Stimulated activated CD4-positive, alpha-beta T cell treated with anti-CD3 and anti-CD28 coated beads, Interleukin-1b, Interleukin-23, amount 100 ng/mL, for 24 hours (primary cell): Measurements from ENCODE around the gene NCOA5.

Experiments
- DNase-seq, 4 experiments: peaks; one replicate each; pipeline ENCODE4 v3.0.0-alpha.2; 2020; ENCODE audit warnings: low read depth in 4 of 4, low spot score in 1 of 4

NCOA5 gene

GRCh38 chr20:46089417-46090388 lies at the start of gene NCOA5:
NCOA5 (minus strand) TSS chr20:46089962; CDS start chr20:46079424, 10,538 bp downstream.
- DNase-seq = peak; percentile 75 to 93 (median 86)

DNA sequence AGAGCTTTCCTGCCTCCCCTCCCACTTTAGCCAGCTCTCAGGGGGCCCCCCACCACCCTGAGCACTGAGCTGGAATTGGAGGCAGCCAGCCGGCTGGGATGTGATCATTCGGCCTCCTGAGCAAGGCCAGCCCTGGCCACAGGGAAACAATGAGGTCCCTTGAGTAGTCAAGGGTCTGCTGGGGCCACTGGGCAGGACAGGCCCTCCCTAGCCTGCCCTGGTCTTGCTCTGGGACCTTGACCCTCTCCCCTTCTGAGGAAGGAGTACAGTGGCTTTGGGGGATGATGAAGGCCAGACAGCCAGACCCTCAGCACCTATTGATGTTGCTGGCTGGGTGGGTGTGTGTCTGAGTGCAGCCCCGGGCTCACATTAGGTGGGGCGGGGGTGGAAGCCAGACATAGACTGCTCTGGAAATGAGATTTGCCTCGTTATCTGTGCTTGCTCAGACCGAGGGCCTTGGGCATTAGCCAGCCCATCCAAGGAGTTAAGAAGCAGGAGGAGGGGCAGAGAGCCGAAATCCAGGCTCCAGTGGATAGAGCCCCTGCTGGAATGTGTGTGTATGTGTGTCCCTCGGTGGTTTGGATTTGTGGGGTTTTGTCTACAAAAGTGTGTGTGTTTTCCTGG lies 49.6 kb upstream of the NCOA5 start:
- DNase-seq = no peak

DNA sequence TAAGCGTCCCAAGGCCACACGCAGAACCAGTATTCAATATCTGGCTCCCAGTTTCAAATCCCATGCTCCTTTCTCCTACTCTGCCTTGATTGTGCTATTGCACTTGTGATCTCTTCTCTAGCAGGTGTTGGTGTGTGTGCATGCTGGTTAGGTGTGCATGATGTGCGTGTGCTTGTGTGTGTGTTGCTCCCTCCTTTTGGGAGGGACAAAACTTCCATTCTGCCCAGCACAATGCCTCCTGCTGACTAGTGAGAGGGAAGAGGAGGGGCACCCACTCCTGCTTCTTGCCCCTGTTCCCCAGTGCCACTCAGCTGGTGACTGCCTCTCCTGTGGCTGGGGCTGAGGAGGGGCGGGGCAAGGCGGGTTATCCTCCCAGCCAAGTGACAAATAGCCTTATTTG lies 48.1 kb upstream of the NCOA5 start:
- no peak for DNase-seq

GRCh38 chr20:46135856-46136633 lies 46.3 kb upstream of the NCOA5 start:
- DNase-seq = no peak

DNA sequence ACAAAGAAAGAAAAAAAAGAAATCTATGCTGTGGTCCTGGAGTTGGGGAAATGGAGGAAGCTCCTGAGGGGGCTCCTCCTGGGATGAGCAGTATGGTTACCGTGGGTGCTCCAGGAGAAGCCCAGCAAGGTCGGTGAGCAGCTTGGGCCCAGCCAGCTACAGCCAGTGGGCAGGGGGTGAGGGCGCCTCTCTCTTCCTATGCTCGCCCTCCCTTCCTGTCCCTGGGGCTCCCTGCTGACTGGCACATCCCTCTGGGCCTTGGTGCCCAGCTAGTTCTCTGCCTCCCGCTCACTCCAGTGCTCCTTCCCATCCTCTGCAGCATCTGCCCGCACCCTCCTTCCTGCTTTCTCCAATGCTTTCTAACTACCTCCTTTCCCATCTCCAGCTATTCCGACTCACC lies 45.0 kb upstream of the NCOA5 start:
- DNase-seq = no peak

DNA sequence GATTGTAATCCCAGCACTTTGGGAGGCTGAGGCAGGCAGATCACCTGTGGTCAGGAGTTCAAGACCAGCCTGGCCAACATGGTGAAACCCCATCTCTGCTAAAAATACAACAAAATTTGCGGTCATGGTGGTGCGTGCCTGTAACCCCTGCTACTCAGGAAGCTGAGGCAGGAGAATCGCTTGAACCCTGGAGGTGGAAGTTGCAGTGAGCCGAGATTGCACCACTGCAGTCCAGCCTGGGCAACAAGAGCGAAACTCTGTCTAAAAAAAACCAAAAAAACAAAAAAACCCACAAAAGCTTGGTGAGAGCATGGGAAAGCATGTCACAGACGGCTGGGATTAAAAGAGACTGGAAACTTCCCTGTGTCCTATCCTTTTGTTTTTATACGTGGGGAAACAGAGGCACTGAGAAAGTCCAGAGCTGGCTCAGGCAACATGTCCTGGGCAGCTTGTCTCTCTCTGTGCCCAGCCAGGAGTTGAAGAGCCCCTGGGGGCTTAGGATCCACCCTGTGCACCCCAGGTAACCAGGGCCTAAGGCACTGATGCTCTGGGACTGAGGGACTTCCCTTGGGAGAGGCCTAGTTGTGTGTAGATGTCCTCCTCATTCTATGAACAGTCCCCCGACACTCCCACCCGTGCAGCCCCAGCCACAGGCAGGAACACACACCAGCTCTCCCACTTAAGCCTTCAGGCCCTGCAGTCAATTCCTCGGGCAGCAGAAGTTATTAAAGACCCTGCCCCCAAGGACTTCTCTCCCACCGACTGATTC lies 44.3 kb upstream of the NCOA5 start:
- DNase-seq = no peak

- peak in 3 of 4 experiments; percentile 30 to 43 (median 43) for DNase-seq
Observed at GRCh38 chr20:46132705-46133120, 43.0 kb upstream of the NCOA5 start.

DNA sequence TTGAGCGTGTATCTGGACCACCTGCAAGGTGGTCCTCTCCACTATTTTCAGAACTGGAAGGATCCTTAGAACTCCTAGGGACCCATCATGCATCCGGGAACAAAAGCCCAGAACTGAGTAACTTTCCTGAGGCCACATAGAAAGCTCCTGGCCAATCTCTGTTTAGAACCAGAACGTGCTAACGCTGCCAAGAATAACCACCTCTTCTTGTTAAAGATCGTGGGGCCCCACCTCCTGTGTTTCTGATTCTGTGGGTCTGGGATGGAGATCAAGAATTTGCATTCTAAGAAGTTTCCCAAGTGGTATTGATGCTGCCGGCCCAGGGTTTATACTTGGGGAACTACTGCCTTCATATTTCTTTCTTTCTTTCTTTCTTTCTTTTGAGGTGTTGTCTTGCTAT lies 41.6 kb upstream of the NCOA5 start:
- DNase-seq = no peak

- no peak for DNase-seq
Observed at GRCh38 chr20:46130534-46130933, 40.8 kb upstream of the NCOA5 start.

DNA sequence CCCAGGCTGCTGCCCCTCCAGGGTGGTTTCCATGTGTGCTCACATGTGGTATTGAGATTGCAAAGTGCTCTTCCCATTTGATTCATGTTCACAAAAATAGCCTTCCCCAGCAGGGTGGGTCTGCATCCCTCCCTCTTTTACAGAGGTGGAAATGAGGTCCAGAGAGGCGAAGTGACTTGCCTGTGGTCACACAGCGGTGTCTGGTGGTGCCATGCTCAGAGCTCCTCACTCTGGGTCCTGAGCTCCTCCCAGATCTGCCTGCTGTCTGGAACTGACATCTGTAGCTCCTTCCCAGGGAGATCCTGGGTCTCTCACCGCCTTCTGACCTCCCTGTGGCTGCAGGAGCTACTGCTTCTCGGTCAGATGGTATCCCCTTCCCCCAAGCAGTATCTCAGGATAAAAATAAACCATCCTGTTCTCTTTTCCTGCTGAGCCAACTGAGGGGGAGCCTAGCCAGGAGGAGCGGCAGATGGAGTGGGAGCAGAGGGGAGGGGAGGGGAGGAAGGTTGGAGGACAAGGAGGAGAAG lies 40.3 kb upstream of the NCOA5 start:
- DNase-seq = no peak

DNA sequence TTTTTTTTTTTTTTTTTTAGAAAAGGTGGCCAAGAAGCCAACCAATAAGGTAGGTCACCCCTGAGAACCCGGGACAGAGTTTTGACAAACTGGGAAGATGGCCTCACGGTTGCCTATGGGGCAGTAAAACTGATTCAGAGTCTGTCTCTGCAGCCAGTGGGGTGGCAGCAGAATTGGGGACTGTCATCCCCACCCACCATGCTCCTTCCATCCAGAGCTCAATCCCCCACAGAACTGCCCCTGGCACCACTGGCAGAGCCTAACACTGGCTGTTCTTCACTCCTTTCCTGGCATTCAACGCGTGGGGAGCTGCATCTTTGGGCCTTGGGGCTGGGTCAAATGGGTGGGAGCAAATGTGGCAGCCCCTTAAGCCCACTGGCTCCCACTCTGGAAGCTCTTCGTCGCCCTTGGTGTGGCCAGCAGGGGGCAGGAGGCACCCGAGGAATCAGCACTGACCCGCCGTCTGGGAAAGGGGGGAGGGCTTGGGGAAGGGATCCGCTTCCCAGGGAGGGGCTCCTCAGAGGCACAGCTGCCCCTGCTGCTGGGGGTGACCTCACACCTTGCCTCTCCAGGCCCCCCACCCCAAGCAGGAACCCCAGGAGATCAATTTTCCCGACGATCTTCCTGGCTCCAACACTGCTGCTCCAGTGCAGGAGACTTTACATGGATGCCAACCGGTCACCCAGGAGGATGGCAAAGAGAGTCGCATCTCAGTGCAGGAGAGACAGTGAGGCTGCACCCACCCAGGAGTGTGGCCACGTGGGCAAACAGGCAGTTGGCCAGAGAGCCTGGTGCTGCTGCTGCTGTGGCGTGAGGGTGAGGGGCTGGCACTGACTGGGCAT lies 38.8 kb upstream of the NCOA5 start:
- no peak for DNase-seq

DNA sequence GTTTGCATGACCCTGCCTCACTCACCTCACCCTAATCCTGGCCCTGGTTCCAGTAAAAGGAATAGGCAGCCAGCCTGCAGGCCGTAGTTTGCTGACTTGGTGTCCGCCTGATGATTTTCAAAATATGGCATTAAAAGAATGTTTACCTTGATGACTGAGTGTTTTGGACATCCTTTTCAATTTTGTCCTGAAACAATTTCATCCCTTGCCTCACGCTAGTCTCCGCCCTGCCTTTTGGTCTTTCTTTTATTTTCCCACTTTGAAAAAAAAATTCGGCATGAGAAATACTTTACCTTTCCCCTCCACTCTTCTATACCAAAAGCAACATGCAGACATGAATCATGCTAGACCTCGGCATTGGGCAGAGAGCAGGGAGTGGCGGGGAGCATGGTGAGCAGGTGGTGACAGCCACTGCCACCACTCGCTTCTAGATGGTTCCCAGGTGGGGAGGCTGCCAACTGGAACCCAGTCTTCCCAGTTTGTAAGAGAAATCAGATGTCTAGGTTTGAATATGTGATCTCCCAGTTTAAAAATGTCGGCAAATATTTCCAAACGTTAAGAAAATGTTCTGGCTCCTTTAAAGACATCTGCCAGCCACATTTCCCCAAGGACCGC lies 37.7 kb upstream of the NCOA5 start:
- no peak for DNase-seq

GRCh38 chr20:46126440-46127056 lies 36.8 kb upstream of the NCOA5 start:
- DNase-seq = no peak

- DNase-seq = no peak
Observed at GRCh38 chr20:46123482-46124245, 33.9 kb upstream of the NCOA5 start.

- no peak for DNase-seq
Observed at GRCh38 chr20:46122516-46123481, 33.0 kb upstream of the NCOA5 start.

- DNase-seq = no peak
Observed at GRCh38 chr20:46122071-46122470, 32.3 kb upstream of the NCOA5 start.
